CD1c-positive myeloid dendritic cell (primary cell): ENCODE data around the gene TEX14.
"Not testable (repeated sequence)": the region's sequence is repeated elsewhere in the genome, so short reads cannot be mapped to it uniquely, and the experiment has no call there.

Experiments
- DNase-seq: peaks from one replicate; pipeline ENCODE4 v3.0.0-alpha.2; 2016; ENCODE audit errors: extremely low spot score

TEX14 gene

DNA sequence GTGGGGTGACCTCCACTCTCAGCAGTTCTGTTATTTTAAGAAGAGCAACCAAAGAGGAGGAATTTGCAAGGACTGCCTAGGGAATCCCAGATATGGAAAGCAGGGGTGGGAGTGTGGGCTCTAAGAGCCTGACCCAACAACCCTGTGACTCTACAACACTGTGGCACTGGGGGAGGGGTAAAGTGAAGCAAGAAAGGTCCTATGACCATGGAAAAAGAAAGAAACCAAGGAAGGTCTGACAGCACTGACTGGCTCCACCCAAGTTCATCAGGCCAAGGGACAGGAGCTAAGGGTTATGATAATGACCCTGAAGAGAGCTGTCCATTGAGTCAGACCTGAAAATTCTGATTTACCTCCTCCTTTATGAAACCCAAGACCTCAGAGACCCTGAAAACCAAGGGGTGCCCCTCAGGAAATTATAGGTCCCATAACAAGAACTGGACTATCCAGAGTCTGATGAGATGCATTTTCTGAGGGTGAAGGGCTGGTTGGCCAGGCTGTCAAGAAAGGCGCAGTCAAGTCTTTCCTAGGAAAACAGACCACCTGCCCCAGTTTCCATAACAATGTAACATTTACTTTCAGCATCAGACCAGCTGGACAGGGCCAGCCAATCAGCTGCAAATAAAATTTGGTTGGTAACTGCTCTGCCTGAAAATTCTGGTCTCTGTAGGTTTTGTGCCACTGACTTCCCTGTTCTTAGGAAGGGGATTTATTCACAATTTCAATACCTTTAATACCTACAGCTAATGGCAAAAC is 123.6 kb downstream of the TEX14 start:
- DNase-seq = peak; percentile 2

DNA sequence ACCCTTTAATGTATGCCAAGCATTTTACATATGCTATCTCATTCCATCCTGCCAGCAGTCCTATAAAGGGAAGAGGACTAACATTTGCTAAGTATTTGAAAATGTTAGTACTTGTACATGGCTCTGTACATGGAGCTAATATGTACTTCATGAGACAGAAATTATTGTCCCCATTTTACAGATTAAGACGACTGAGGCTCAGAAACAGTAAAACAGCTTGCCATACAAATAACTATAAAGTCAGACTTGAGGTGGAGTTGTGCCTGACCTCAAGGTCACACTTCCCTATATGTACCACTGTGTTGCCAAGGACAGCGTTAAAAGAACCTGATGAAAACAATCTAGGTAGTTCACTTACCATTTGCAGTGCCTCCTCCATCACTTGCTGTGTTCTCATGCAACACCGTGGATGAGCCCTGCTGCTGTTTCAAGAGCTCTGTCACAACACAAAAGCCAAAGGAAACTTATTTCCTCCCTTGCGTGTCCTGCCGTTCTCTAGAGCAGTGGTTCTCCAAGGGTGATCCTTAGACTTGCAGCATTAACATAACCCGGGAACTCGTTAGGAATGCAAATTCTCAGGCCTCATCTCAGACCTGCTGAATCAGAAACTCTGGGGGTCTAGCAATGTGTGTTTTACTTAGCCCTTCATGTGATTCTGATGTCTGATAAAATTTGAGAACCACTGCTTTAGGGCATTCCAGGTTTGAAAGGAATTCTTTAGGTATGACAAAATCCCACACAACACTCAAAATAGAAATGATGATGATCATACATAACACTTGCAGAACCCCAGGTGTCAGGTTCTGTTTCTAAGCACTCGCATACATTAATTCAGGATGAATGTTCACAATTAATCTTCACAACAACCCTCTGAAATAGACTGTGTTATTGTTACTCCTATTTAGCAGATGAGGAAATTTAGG is 126.2 kb downstream of the TEX14 start:
- DNase-seq = no peak

DNA sequence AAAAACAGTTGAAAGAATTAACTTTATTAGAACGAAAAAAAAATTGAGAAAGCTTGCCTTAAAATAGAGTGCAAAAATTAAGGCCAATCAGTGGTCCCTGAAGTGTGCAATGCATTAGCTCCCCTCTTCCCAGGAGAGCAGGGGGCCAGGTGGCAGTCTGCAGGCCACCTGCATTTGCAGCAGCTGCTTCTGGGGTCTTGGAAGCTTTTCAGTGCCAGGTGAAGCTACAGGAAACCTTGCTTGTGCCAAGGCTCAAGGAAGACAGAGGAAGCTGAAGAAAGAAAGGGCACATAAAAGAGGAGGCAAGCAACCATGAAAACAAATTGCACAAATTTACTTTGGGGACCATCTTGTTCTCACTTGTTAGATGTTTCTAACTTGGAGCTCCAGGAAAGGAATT is 126.9 kb downstream of the TEX14 start:
- DNase-seq = no peak

DNA sequence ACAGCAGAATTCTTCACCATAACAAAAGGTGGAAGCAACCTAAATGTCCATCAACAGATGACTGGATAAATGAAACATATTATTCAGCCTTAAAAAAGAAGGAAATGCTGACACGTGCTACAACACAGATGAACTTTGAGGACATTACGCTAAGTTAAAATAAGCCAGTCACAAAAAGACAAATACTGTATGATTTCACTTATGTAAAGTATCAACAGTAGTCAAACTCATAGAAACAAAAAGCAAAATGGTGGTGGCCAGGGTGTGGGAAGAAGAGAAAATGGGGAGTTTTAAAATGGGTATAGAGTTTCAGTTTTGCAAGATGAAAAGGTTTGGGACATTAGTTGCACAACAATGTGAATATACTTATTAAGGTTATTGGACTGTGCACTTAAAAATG is 127.6 kb downstream of the TEX14 start:
- peak; percentile 18 for DNase-seq

DNA sequence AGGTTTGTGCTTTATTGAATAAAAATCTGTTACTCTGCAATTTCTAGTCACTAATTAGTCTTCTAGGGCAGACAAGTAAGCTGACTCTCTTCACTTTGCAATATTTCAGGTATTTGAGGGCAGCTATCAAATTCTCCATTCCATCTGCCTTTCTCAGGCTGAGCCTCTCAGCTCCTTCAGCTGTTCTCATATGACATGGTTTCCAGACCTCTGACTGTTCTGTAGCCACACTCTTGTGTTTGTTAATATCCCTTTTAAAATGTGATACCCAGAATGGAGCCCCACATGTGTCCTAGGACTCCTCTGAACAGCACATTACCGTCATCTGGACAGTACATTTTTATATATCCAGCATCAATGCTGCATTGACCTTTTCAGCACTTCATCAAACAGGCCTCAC is 131.3 kb downstream of the TEX14 start:
- DNase-seq = no peak

DNA sequence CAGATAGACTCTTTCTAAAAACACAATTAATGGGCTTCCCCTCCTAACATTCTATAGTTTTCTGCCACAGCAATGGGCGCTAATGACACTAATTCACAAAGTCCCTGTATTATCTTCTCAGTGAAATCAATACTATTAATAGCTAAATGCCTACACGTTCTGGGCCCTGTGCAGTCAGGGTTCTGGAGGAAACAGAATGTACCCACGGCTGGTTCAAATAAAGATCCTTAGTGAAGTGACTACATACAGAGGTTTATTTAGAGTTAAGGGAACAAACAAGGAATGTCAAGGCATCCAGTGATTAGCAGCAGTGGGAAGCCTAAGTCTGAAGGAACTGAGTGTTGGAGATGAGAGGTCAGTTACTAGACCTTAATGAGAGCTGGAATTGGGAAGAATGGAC is 133.9 kb downstream of the TEX14 start:
- no peak for DNase-seq

DNA sequence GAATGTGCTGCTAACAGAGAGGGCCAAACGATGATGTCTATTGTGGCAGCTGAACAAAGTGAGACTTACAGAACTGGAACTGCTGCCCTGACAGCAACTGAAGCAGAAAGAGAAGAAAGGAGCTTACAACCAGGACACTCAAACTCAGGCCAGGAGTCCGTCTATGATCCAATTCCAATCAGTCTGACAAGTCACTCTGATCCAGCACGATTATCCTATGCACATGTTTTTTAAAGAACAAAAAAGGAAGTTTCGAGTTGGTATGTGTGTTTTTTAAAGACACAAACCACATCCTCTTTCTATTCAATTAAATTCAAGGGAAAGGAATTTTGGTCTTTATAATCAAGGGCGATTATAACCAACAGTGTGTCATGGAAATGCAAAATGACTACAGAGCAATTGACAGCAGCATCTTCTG is 135.0 kb downstream of the TEX14 start:
- peak; percentile 73 for DNase-seq

DNA sequence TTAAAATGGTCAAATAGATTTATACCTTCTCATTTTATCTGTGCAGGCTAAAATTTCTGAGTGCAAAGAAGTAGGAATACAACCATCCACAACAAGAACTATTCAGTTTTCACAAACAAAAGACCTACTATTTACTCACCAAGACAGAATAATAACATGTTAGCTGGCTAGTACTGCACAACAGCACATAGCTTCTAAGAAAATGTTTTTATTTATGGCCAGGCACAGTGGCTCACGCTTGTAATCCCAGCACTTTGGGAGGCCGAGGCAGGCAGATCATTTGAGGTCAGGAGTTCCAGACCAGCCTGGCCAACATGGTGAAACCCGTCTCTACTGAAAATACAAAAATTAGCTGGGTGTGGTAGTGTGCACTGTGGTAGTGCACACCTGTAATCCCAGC is 136.7 kb downstream of the TEX14 start:
- not testable (repeated sequence) for DNase-seq

DNA sequence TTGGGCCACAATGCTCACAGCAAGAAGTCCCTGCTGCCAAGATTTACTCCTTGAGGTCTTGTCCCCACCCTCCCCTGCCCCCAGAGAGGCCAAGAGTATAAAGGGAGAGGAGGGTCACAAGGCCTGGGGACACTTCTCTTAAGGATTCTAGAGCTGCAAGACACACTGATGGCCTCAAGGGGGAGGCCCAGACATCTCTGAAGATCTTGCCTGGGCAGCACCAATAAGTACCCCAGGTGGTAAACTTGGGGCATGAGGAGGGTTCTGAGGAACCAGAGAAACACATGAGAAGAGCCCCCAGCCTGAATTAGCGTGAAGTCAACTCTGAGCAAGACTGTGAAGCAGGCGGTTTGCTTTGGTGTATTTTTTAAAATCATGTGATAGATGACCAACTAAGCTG is 150.6 kb downstream of the TEX14 start:
- DNase-seq = no peak

DNA sequence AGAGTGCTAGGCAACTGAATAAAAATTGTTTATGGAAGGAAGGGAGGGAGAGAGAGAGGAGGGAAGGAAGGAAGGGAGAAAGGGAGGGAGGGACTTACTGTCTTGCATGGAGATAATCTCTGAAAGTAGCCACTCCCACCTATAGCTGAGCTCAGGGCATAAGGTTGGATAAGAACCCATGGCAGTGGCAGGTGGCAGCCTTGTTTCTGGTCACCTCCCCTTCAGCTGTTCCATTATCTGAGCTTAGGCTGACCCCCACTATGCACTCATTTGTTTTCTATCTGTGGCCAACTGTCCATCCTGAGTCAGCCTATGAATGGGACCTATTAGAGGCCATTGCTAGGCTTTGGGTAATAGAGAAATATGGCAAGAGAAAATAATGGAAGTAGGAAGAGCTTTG is 152.1 kb downstream of the TEX14 start:
- DNase-seq = no peak

DNA sequence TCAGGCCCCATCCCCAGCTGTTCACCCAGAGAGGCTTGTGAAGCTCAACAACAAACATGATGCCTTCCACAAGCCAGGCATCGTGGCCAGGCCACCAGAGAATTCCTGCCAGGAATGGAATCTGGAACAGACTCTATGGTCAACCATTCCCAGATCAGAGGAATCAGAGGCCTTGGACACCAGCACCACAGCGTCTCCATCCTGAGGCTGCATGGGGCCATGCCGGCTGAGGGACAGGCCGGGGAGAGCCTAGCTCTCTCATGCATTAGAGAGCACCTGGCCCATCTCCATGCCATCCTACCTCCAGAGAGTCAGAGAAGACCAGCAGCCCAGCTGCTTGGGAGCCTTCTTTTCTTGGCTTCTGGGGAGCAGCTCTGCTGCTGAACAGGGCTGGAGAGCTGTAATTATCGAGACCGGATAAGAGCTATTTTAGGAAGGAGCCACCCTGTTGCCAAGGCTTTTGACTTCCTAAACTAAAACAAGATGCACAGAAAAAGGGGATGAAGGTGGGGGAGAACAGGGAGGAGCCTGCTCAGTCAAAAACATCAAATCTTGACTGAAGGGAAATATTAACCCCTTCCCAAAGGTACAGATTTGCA is 152.9 kb downstream of the TEX14 start:
- no peak for DNase-seq

DNA sequence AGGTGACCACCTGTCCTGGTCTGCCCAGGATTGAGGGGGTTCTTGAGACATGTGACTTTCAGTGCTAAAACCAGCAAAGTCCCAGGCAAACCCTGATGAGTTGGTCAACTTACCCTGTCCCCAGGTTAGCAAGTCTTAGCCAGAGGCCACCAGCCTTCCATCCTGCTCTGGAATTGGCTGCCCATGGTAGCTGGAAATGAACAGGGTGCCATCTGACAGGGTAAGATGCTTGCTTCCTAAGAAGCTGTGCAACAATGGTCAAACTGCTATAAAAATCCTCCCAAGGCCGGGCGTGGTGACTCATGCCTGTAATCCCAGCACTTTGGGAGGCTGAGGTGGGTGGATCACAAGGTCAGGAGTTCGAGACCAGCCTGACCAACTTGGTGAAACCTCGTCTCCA is 154.6 kb downstream of the TEX14 start:
- DNase-seq = no peak

DNA sequence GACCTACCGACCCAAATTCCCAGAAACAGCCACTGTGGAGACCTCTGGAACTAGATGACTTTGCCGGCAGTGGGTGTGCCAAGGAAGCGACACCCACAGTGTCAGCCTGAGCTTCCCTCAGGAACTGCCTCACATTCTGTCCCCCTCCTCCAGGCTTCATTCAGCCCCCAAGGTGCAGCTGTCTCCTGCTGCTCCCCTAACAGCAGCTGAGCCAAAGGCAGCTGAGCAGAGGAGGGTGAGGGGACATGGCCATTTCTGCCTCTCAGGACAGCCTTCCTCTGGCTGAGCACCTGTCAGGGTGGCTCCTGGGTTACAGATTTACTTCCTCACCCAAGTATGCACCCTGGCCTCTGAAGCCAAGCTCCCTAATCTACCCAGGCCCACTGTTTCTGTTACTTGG is 155.3 kb downstream of the TEX14 start:
- no peak for DNase-seq

DNA sequence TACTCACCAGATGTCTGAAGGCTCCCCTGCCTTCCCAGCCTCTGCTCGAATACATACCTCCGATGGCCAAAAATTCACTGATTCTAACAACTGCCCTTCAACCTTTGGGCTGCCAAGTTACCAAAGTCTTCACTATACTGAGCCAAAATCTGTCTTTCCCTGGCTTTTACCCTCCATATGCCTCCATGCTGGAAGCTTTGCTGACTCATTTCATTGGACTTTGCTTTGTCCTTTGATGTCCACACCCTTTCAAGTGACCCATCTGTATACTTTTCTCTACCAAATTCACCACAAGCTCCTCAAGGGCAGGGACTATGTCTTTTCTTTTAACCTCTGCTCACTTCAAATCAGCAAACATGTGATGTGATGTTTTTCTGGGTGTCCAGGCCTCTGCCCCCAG is 156.4 kb downstream of the TEX14 start:
- DNase-seq = no peak

DNA sequence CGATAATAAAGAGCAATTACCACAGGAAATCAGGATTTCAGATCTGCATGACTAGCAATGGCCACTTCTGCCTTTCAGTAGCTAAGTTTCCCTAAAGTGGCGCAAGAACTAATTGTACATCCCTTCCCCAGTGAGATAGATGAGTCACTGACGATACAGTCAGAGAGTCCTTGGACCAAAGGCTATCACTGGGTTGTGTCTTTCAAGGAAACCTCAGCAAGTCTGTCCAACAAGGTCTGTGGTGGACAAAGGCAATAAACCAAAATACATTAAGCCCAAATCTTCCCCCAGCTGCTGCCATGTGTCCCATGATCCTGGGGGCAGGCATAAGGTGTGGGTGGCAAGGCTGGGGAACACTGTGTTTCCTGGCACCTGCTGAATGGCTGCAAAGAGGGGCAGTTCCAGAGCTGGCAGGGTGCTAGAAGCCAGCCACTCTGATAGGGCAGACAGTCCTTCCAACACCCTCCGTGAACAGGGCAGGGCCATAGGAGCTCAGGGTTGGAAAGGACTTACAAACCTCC is 156.9 kb downstream of the TEX14 start:
- peak; percentile 88 for DNase-seq

DNA sequence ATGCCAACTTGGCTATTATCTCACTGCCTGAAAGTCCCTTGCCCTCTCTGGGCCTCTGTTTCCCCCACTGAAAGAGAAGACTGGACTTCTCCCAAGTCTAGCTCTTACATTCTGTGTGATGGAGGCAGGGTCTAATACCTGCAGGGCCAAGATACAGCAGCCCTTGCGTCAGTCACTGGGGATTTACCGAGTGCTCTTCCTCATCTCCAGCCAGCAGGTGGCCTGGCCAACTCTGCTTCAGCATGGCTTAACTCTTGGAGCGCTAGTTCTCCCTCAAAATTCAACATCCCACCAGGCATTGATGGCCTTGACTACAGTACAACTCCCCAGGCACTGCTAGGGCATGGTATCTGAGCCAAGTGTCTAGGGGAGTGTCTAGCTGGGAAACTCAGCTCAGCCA is 157.5 kb downstream of the TEX14 start:
- no peak for DNase-seq

DNA sequence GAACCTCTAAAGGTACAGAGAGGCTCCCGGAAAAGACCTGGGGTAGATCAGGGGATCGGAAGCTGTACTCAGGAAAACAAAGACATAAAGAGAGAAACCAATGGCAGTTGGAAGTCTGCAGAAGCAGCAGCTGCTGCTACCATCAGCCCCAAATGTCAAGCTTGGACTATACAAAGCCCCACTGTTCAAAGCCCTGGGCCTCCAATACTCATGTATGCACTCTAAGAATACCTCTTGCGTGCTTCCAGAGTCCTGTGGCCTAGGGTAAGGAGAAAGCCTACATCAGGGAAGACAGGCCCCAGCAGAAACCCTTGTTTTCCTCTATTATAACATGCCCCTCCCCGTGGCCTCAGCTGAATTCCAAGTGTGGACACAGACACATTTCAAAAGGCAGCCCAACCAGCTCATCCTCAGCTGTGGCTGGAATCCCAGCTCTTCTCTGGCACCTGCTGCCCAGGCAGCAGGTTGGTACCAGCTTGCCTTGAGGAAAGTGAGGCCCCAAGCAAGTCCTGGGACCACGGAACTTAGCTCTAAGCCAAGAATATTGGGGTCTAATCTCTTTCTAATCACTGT is 158.1 kb downstream of the TEX14 start:
- DNase-seq = no peak

DNA sequence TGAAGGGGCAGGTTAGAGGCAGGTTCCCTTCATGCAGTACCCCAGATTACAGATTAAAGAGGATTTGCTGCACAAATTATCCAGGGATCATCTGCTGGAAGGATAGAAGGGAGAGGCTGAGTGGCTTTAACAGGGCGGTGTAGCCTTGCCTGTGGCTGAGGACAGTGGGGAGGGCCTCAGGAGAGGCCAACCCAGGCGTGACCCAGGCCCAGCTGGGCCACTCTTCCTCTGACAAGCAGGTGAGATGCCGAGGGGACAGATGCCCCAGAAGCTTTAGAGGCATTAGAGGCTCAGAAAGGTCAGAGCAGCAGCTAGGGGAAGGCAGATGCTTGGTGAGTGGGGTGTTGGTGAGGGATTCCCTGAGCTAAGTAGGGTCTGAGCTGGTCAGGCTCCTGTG is 159.3 kb downstream of the TEX14 start:
- no peak for DNase-seq

DNA sequence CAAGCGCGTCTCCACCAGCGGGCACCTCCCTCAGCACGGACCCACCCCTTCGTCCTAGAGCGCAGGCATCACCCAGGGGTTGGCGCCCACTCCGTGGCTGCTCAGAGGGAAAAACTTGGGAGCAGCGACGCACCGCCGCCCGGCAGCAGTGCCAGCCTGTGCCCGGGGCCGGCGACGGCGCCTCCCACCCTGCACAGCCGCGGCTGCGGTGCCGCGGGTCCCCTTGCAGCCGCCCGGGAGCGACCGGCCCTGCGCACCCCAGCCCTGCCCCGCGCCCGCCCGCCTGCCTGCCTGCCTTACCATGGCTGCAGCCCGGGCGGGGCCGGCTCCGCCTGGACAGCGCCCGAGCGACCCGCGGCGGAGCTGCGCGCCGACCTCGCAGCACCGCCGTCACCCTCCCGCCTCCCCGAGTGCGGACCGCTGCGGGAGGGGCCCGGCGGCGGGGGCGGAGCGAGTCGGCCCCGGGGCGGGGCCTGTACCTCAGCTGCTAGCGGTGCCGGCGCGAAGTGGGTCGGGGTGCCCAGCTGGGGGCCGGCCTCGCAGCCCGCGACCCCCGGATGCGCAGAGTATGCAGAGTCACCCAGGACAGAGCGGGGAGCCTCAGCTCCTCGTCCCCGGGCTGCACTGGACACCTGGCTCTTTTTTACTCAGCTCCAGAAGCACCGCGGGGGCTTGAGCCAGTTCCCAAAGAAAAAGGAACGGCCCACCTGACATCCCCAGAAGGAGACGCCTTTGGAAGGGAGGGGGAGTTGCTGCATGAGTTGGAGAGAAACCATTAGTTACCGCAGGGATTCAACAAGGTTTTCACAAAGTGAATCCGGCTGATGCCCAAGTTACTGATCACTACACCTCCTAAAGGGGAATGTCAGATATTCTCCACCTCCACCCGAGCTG is 159.9 kb downstream of the TEX14 start:
- peak; percentile 65 for DNase-seq

DNA sequence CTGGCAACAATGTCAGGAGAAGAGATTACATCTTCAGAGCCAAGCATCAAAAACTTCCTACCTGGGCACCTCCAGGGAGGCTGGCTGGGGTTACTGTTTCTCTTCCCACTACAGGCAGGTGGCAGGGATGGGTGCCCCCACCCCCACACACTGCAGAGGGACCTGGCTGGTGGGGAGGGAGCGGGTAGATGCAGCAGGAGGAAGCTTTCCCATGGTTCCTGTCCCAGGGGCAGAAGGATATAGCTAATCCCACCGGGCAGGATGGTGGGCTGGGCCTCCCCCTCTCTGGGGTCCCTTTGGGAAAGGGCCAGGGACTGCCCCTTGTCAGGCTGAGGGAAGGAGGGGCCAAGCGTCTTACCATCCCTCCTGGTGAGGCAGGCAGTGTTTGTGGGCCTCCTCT is 160.7 kb downstream of the TEX14 start:
- DNase-seq = no peak

DNA sequence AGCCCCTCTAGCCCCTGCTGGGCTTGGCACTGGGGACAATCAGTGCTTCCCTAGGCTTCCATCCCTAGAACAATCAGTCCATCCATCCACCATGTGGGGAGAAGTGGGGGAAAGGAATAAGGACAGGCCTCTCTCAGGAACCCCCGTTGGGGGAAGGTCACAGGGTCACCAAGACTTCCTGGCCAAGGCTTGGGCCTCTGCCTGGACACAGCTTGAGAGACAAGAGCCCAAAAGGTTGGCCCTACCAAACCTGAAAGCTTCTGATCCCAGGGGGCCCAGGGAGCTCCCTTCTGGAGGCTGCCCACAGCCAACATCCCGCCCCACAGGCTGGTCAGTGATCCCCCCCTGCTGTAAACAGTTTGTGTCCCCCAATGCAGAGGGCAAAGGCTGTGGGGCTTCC is 161.2 kb downstream of the TEX14 start:
- no peak for DNase-seq
